Measurements from ENCODE around the gene ATP2C2.

- TF ChIP-seq CTCF (tag by site-specific recombination; IDR thresholded peaks at IDR 0.05) (no peak), ZNF292 (tag by site-specific recombination; IDR thresholded peaks at IDR 0.05; ENCODE audit: borderline replicate concordance, low read depth) (no peak), ZNF677 (tag by site-specific recombination; IDR thresholded peaks at IDR 0.05) (no peak), ZBTB8A (tag by site-specific recombination; IDR thresholded peaks at IDR 0.05) (no peak), ZNF274 (IDR thresholded peaks at IDR 0.05; ENCODE audit: low read length) (no peak), ZNF274 (tag by site-specific recombination; IDR thresholded peaks at IDR 0.05; ENCODE audit: borderline replicate concordance) (no peak), ZEB2 (tag by site-specific recombination; IDR thresholded peaks at IDR 0.05) (no peak), ZNF132 (tag by site-specific recombination; IDR thresholded peaks at IDR 0.05; ENCODE audit: borderline replicate concordance) (no peak), ZNF138 (tag by site-specific recombination; IDR thresholded peaks at IDR 0.05; ENCODE audit: borderline replicate concordance) (no peak), ZNF202 (tag by site-specific recombination; IDR thresholded peaks at IDR 0.05; ENCODE audit: borderline replicate concordance) (no peak), ZSCAN16 (tag by site-specific recombination; IDR thresholded peaks at IDR 0.05) (no peak)
These were observed 117.8 kb downstream of the ATP2C2 start for GRCh38 chr16:84486126-84486525.

Measured in HEK293 (cell line).